T follicular helper cell (primary cell): ENCODE results near the gene TARDBP.
A peak's percentile ranks its signal among the peaks of the same experiment; 100 is the strongest.
"Not testable (repeated sequence)": the region's sequence is repeated elsewhere in the genome, so short reads cannot be mapped to it uniquely, and the experiment has no call there.

ENCODE experiments used
- DNase-seq: peaks from one replicate; pipeline ENCODE4 v3.0.0-alpha.2; 2020; ENCODE audit warnings: low read depth

Gene TARDBP

DNA sequence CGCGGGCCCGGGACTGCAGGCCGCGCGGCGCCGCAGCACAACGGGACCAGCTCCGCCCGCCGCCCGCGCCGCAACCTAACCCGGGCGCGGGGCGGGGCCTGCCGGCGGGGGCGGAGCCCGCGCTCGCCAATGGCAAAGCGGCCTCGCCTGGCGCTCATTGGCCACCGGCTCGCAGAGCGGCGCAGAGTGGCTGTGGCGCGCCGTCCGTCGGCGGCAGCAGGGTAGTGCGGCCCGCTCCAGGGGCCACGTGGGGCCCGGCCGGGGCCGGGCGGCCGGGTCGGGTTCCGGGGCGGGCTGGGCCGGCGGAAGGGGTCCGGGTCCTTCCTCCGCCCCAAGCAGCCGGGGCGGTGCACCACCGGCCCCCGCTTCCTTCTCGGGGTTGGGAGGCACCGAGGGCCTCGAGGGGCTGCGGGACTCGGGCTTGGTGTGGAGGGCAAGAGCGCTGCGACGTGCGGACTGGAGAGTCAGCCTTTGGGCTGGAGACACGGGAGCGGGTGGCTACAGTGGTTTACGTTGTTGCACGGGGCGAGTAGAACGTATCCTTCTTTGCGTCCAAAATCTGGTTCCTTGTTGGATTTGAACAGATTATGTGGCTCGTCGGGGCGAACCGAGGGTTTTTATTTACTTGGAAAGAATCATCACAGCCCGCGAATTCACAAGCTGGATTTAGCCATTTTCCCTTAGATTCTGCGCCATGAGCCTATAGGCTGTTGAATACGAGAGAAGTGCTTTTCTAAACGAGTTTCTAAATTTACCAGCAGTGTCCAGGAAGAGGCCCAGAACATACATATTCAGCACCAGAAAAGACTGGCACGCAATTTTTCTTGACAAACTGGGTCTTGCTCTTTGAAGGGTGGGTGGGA lies 47.7 kb downstream of the TARDBP start, which contains the start of gene SRM:
Gene SRM (minus strand): TSS at position 51 of the 863 bp plus-strand sequence. CDS start 75 bp downstream, outside the sequence.
- peak; percentile 84 for DNase-seq

DNA sequence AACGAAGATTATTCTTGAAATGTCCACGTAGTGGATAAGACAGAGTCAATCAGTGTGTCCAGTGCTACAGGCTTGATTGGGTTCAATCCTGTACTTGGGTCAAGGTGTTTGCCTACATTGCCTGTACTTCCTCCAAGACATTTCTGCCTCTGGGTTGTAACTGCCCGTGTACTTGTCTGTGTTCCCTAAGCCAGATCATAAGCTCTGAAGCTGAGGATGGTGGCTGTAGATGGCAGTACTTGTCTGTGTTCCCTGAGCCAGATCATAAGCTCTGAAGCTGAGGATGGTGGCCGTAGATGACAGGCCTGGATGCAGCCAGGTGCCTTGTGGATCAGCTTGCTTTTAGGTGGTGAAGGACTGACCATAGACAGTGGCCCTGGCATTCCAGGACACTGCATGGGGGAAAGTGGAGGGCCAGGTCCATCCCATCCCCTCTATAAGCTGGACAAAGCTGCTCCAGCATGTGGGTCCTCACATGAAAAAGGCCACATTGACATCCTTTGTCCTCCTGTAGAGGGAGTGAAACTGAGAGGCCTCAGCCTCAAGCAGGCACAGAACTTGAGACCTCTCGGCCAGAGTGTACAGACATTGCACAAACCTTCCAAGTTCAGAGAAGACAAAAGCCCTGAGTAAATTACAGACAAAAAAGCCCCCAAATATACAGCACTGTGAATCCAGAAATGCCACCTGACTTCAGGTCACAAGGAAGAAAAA lies 49.4 kb downstream of the TARDBP start:
- DNase-seq = no peak

DNA sequence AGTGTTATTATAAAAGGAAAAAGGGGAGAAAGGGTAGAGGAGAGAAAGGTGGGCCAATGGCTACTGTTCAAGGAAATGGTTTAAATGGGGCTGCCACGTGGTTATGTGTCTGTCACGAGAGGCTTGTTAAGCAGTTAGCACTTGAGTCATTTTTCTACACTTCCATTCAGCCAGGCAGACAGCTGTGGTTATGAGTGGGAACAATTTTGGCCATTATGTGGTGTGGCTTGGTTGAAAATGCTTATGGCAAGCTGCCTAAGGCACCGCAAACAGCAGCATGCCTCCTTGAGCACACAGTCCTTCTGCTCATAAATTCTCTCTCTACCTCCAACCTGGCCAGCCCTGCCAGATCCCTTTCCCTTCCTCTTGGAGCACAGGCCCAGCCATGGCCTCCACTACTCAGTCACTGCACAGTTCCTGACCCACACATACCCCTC lies 50.5 kb downstream of the TARDBP start:
- no peak for DNase-seq

DNA sequence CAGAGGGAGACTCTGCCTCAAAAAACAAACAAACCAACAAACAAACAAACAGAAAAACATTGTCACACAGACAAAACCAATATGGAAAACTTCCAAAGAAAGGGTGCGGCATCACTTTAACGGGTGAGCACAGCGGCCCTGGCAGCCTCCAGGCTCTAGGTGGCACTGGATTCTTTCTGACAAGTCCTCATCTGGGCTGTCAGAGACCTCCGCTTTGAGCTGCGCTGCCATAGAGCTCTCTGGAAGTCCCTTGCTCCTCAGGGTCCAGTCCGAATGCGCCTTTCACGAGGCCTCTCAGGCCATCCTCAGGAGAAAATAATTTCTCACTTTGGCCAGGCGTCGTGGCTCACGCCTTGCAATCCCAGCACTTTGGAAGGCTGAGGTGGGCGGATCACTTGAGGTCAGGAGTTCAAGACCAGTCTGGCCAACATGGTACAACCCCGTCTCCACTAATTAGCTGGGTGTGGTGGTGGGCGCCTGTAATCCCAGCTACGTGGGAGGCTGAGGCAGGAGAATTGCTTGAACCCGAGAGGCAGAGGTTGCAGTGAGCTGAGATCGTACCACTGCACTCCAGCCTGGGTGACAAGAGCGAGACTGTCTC lies 51.6 kb downstream of the TARDBP start:
- not testable (repeated sequence) for DNase-seq

DNA sequence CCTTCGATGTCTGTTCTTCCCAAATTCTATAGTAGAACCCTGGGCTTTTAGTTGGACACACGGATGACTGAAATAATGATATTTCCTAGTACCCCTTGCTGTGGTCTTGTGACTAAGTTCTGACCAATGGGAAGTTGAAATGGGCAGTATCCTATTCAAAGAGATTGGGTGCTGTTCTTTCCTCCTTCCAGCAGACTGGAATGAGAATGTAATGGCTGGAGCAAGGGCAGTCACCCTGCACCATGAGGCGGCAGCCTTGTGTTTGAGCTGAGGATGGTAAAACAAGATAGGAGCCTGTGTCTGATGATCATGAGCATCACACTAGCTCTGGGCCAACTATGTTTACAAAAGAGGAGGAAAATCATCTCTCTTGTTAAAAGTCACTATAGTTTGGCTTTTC lies 52.5 kb downstream of the TARDBP start:
- DNase-seq = no peak

DNA sequence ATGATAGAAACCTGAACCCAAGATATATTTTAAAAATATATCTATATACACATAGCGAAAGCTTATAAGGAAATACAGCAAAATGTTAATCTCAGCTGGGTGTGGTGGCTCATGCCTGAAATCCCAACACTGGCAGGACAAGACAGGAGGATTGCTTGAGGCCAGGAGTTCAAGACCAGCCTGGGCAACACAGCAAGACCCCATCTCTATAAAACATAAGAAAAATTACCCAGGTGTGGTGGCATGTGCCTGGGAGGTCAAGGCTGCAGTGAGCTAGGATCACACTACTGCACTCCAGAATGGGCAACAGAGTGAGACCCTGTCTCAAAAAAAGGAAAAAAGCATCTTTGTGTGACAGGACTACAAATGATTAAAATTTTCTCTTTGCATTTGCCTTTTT lies 53.3 kb downstream of the TARDBP start:
- no peak for DNase-seq

DNA sequence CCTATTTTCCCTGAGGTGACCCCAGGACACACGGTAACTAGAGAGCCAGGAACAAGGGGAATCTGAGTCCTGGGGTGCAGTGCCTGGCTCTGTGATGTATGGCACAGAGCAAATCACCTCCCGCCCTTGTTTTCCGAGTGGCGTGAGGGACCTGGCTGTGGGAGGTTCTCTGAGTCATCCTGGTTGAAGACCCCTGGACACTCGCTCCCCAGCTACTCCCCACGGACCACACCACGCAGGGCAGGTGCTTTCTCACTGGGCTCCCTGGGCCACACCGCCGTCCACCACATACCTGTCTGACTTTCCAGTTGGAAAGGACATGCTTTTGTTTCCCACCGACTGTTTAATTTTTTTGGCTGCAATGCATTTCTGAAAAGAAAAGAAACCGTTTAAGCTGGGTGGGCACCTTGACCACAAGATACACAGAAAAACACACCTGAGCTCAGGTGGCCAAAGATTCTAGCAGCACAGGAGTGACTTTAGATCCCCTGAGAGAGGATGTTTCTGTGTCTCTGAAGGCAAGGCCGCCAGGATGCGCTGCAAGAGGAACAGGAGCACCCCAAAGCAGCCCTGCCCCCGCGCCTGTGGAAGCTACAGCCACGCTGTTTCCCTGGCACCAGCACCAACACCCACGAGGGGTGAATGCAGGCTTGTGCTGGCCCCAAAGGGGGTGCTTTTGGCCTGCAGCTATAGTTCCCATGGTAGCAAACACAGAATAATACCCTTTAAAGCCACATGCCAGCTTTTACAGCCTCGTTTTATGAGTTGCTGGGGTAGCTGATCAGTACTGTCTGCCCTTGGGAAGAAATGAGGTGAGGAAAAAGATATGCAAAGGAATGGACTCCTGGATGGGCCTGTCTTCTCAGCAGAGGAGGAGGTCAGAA lies 55.5 kb downstream of the TARDBP start:
- no peak for DNase-seq

DNA sequence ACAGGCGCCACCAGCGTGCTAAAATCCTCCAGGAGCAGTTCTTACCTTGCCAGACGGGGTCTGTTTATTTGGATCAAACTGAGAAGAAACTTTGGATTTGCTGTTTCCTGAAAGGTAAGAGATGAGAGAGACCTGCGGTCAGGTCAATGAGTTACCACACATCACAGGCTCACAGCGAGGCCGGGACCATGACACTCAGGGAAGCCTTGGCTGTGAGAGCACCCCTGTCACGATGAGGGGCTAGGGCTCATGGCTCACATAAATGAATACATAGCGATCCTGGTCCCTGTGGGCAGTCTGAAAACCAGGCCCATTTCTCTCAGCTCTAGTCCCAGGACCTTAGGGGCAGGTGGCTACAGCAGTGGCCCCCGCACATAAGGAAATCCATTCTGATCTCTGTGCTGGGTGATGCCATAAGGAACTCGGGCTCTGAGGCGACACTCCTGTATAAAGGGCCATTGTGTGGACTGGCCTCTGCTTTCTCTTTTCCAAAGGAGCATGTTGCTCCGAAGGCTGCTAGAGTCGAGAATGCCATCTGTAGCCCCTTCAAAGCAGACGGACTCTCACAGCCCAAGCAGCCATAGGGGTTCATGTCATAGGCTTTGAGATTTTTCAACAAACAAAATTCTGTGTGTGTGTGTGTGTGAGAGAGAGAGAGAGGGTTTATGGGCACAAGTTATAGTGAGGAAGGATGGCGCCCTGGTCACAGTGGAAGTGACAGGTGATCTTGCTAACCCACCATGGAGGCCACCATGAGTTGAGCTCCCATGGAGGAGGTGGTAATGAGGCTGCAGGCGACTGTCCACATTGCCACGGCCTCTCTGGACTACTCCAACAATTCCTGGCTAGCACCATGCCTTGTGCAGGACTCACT lies 56.4 kb downstream of the TARDBP start:
- DNase-seq = no peak

DNA sequence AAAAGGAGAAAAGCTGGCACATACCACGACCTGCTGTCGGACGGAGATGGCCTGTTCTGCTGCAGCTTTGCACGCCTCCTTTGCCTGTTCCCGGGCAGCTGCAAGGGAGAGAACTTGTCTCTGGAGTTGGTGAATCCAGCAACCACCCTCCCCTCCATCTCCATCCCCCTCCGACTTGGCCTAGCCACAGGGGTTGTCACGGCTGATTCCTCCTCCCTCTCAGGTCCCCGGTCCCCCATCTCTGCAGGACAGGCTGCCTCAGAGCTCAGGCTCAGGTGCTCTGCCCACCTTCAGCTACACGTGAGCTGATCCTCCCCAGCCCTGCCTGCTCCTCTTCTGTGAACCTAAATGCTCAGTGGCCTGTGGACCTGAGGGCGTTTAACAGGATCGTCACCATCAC lies 58.4 kb downstream of the TARDBP start:
- no peak for DNase-seq

DNA sequence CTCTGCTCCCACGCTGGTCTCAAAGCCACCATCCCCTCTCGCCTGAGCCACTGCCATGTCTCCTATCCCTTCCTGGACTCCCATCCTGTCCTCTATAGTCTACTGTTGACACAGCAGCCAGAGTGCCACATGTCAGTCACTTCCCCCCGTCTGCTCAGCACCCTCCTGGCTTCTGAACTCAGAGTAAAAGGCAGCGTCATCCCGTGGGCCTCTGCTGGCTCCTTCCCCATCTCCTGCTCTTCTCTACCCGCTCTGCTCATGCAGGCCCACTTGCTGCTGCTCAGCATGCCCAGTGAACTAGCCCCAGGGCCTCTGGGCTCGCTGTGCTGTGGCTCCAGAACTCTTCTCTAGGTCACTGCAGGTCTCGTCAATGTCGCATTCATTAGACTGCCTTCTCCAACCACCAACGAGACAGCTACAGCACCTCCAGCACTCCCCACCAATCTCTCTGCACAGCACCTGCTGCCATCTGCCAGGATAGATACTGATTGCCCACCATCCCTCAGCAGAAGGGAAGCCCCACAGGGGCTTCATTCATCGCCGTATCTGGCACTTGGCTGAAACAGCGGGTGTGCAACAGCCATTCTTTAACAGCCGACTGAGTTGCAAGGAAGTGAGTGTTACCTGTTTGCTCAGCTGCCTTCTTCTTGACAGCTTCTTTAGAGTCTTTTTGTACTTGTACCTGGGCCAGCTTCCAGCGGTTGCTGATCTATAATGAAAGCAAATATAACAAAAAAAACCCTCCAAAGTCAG lies 59.2 kb downstream of the TARDBP start:
- DNase-seq = no peak

DNA sequence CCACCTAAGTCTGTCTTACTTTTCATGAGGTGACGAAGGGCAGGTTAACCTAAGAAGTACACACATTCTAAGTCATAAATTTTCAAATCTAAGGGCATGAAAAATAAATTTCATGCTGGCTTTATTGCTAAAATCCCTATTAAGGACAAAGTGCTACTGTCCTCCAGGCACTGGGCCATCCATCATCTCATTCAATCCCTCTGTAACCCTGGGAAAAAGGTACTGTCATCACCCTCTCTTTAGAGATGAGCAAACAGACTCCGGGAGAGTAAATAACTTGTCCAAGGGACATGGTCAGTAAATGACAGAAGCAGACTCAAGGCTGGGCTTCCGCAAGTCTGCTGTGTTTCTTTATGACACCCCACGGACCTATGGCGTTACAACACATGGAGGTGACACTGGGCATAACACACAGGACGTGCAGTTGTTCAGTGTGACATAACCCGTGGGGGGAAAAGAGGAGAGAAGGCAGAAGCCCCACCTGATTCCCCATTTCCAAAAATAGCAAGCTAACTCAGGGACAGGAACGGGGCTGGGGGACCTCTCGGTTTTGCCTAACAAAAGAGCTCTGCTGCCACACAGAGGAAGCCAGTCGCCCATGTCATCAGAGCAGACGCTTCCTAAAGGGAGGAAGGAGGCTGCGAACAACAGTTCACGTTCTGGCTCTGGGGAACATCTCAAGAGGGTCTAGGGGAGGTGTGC lies 59.9 kb downstream of the TARDBP start:
- no peak for DNase-seq

DNA sequence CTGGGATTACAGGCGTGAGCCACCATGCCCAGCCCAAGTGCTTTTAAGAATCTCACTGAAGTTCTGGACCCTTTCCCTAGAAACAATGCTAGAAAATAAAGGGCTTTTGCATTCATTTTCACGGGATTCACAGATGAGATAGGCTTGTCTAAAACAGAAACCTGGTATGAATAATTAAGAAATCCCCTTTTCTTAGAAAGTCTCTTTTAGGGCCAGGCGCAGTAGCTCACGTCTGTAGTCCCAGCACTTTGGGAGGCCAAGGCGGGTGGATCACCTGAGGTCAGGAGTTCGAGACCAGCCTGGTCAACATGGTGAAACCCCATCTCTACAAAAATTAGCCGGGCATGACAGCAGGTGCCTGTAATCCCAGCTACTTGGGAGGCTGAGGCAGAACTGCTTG lies 60.9 kb downstream of the TARDBP start:
- not testable (repeated sequence) for DNase-seq
